LNCaP clone FGC (cell line): ENCODE data around the gene PITPNM3.
"Not testable (repeated sequence)": the region's sequence is repeated elsewhere in the genome, so short reads cannot be mapped to it uniquely, and the experiment has no call there.

Experiments used
- DNase-seq: peaks from one replicate; pipeline ENCODE4 v3.0.0-alpha.2; 2011; ENCODE audit warnings: low read depth
- H3K4me3 ChIP-seq: 2 replicates; pipeline ENCODE4 v1.5.1; 2011; ENCODE audit warnings: mild to moderate bottlenecking, low read depth, low read length, control low read depth
- TF ChIP-seq, protein P1 (sequence below): IDR thresholded peaks from 2 replicates; pipeline ENCODE4 v1.5.1; 2012; ENCODE audit warnings: mild to moderate bottlenecking; ENCODE audit not compliant: control insufficient read depth, insufficient read depth; ENCODE audit errors: extremely low read depth

Gene PITPNM3

DNA sequence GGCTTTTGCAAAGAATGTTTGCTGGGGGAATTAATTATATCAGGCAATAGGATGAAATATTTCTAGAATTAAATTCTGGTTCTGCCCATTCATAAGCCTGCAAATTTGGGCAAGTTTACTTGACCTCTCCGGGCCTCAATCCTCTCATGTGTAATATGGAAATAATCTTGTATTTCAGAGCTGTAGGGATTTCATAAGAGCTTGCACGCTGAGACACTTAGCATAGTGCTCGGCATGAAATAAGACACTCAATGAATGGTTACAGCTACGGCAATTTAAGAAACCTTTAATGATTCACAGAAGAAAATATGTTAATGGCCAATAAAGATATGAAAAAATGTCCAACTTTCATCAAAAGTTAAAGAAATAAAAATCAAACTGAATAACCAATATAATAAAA, 40.6 kb upstream of the PITPNM3 start:
- no peak for DNase-seq
- H3K4me3 ChIP-seq = no peak overlapping the region
- TF ChIP-seq, protein P1, sequence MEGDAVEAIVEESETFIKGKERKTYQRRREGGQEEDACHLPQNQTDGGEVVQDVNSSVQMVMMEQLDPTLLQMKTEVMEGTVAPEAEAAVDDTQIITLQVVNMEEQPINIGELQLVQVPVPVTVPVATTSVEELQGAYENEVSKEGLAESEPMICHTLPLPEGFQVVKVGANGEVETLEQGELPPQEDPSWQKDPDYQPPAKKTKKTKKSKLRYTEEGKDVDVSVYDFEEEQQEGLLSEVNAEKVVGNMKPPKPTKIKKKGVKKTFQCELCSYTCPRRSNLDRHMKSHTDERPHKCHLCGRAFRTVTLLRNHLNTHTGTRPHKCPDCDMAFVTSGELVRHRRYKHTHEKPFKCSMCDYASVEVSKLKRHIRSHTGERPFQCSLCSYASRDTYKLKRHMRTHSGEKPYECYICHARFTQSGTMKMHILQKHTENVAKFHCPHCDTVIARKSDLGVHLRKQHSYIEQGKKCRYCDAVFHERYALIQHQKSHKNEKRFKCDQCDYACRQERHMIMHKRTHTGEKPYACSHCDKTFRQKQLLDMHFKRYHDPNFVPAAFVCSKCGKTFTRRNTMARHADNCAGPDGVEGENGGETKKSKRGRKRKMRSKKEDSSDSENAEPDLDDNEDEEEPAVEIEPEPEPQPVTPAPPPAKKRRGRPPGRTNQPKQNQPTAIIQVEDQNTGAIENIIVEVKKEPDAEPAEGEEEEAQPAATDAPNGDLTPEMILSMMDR = no peak

DNA sequence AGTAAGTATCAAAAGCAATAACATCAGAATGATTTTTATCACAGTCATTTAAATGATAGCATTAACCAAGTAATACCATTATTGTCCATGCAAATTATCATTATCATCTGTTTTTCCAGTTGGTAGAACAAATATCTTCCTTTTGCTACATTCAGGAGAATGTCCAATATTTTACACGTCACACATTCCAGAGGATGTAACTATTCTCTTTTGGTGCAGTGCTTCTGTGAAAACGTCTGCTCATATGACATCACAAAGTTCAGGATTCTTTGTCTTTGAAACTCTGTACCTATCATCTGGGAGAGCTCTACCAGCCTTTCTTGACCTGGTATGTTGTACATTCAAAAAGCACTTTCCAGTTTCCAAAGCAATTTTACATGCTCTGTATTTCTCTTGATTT, 40.2 kb upstream of the PITPNM3 start:
- DNase-seq = no peak
- no peak overlapping the region for H3K4me3 ChIP-seq
- TF ChIP-seq, protein P1 = no peak

DNA sequence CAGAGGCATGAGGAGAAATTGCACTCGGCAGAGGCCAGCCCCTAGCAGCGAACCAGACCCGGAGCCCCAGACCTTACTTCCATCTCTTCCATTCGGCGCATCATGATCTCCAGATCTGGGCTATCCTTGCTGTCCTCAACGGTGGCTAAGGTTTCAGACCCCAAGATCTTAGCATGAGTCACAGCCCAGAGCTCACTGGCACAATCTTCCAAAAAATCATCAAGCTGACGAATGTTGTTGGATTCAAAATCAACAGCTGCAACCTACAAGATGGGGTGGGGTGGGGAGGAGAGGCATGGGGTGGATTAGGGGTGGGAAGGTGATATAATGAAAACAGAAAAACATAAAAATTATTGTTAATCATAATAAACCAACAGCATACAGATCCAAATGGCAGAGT, 39.7 kb upstream of the PITPNM3 start:
- DNase-seq = no peak
- H3K4me3 ChIP-seq = no peak overlapping the region
- TF ChIP-seq, protein P1 = no peak

DNA sequence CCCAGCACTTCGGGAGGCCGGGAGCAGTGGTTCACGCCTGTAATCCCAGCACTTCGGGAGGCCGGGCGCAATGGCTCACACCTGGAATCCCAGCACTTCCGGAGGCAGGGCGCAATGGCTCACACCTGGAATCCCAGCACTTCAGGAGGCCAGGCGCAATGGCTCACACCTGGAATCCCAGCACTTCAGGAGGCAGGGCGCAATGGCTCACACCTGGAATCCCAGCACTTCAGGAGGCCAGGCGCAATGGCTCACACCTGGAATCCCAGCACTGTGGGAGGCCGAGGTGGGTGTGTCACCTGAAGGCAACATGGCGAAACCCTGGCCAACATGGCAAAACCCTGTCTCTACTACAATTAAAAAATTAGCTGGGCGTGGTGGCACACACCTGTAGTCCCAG, 37.0 kb upstream of the PITPNM3 start:
- DNase-seq, H3K4me3 ChIP-seq: not testable (repeated sequence)

GRCh38 chr17:6592173-6592572, 35.8 kb upstream of the PITPNM3 start:
- DNase-seq = no peak
- TF ChIP-seq, protein P1 = no peak
- no peak overlapping the region for H3K4me3 ChIP-seq

GRCh38 chr17:6591599-6592158, 35.3 kb upstream of the PITPNM3 start:
- no peak overlapping the region for H3K4me3 ChIP-seq
- DNase-seq = no peak
- TF ChIP-seq, protein P1 = no peak

DNA sequence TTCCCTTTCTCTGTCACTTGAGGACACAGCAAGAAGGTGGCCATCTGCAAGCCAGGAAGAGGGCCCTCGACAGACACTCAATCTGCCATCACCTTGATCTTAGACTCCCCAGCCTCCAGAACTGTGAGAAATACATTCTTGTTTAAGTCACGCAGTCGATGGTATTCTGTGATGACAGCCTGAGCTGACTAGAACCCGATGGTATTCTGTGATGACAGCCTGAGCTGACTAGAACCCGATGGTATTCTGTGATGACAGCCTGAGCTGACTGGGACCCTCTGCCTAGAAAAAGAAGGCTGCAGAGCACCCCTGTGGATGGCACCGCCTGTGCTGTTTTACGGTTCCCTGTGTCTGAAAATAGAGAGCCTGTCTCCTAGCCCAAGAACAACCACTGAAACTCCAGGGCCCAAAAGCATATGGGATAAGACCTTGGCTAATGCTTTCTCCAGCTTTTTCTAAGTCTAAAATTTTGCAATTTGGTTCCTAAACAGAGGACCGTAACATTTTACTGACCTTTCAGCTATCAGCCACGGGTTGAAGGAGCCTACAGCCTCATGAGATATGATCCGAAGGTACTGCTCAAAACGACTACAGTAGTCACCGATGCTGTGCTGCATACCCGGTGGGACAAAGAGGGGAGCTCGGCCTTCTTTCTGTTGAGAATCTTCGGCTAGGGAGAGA, 33.1 kb upstream of the PITPNM3 start:
- TF ChIP-seq, protein P1 = no peak
- DNase-seq = no peak
- no peak overlapping the region for H3K4me3 ChIP-seq
